ENCODE measurements around the gene HOXA3.

The HOXA3 gene

DNA sequence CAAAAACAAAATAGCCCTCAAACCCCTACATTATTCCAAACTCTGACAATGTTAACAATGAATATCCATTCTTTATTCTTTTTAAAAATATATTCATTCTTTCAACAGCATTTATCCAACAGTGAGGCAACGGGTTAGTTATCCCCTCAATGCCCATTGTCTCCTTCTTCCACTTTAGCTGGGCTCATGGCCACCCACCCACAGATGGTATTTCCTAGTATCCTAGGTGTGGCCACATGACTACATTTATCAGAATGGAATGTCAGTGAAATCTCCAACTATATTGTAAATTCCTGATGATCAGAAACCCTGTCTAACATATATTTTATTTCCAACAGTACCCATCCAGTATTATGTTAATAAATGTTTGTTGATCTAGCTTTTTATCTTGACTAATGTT, 70.2 kb downstream of the HOXA3 start:
- TF ChIP-seq, protein P1, sequence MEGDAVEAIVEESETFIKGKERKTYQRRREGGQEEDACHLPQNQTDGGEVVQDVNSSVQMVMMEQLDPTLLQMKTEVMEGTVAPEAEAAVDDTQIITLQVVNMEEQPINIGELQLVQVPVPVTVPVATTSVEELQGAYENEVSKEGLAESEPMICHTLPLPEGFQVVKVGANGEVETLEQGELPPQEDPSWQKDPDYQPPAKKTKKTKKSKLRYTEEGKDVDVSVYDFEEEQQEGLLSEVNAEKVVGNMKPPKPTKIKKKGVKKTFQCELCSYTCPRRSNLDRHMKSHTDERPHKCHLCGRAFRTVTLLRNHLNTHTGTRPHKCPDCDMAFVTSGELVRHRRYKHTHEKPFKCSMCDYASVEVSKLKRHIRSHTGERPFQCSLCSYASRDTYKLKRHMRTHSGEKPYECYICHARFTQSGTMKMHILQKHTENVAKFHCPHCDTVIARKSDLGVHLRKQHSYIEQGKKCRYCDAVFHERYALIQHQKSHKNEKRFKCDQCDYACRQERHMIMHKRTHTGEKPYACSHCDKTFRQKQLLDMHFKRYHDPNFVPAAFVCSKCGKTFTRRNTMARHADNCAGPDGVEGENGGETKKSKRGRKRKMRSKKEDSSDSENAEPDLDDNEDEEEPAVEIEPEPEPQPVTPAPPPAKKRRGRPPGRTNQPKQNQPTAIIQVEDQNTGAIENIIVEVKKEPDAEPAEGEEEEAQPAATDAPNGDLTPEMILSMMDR (IDR thresholded peaks at IDR 0.05; ENCODE audit: low read depth, low read length, missing control alignments): no peak
- no peak overlapping the region for H3K4me3 ChIP-seq (ENCODE audit: low read depth, low read length)
- no peak for DNase-seq (ENCODE audit: low read depth)
- in situ Hi-C loops (cut with HindIII; ENCODE audit: low sequenced_read_pairs): no loop called here

DNA sequence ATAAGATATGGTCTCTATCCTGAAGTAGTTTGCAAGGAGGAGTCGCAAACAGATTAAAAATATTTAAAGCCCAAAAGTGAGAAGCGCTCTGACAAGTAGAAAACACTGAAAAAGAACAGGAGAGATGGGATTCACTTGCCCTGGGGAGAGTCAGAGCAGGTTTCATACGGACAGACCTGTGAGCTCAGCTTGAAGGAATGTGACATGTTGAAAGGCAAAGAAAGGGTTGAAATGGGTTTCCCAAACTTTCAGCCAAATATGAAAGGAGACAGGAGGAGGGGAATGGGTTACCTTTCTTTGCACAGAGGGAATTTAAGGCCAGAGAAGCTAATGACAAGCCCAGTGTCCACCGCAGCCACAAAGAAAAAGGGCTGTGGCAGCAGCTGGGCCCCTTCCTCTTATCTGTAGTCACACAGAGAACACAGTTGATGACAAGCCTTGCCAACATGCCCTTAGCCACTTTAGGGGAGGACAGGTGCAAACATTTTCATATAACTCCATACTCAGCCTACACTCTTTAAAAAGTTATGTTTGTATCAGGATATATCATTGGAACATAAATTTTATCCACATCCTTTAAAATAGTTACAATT, 71.4 kb downstream of the HOXA3 start:
- TF ChIP-seq, protein P1 (IDR thresholded peaks at IDR 0.05; ENCODE audit: low read depth, low read length, missing control alignments): no peak
- H3K4me3 ChIP-seq (ENCODE audit: low read depth, low read length): no peak overlapping the region
- in situ Hi-C loops (cut with HindIII; ENCODE audit: low sequenced_read_pairs): no loop called here

DNA sequence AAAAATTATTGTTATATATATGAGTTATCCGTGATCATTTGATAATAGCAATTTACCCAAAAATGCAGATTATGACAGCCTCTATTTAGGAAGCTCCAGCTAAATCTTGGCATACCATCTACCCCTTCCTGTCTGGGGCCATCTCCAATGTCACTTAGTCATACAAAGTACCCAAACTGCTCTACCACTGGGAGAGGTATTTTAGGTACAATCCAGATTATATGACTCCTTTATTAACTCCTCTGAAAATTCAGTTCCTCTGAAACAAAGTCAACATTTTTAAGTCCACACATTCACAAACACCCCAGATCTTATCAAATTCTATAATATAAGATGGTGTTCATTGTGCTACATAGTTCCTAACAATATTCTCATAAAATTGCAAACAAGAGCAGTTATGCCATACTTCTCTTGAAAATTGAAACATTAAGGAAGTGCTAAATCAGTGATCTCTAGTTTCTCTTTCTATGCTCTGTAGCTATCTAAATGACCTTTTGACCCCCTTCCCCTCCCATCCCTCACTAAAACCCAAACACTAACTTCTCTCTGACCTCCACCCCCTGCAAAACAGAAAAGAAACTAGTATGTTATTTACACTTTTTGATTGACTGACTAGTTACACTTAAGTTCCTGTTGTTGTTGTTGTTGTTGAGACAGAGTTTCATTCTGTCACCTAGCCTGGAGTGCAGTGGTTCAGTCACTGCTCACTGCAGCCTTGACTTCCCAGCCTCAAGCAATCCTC, 73.0 kb downstream of the HOXA3 start:
- H3K4me3 ChIP-seq (ENCODE audit: low read depth, low read length): no peak overlapping the region
- TF ChIP-seq, protein P1 (IDR thresholded peaks at IDR 0.05; ENCODE audit: low read depth, low read length, missing control alignments): no peak
- no peak for DNase-seq (ENCODE audit: low read depth)
- in situ Hi-C loops (cut with HindIII; ENCODE audit: low sequenced_read_pairs): no loop called here

More for the DNA sequence above, 71.4 kb downstream of the HOXA3 start:
- no peak for DNase-seq (ENCODE audit: low read depth)

DNA sequence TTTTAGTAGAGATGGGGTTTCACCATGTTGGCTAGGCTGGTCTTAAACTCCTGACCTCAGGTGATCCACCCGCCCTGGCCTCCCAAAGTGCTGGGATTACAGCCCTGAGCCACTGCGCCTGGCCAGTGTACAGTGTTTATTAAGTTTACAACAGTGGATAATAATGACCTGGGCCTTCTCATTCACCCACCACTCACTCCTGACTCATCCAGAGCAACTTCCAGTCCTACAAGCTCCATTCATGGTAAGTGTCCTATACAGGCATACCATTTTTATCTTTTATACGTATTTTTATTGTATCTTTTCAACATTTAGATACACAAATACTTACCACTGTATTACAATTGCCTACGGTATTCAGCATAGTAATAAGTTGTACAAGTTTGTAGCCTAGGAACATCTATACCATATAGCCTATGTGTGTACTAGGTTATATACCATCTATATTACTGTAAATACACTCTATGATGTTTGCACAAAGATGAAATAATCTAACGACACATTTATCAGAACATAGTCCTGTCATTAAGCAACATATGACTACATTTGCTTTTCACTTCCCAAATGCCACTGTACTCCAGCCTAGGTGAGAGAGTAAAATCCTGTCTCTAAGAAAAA, 73.7 kb downstream of the HOXA3 start:
- TF ChIP-seq, protein P1 (IDR thresholded peaks at IDR 0.05; ENCODE audit: low read depth, low read length, missing control alignments): no peak
- no peak overlapping the region for H3K4me3 ChIP-seq (ENCODE audit: low read depth, low read length)
- no peak for DNase-seq (ENCODE audit: low read depth)
- in situ Hi-C loops (cut with HindIII; ENCODE audit: low sequenced_read_pairs): no loop called here

DNA sequence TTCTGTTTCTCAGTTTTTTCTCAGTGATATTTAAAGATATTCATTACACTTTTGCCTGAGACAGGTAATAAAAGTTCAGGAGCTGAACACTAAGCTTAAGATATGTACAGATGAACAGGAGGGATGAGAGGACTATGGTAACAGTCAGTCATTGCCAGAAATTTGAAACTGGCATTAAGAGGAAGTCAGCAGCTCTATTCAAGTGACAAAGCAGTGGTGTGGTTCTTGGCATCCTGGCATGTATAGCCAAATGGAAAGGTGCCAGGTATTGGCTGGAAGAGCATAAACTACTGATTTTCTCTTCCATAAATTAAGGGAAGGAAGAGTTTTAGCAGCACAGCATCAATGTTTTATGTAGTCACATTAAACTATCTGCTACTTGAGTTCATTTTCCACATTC, 79.3 kb downstream of the HOXA3 start:
- no peak overlapping the region for H3K4me3 ChIP-seq (ENCODE audit: low read depth, low read length)
- in situ Hi-C loops (cut with HindIII; ENCODE audit: low sequenced_read_pairs): no loop called here
- TF ChIP-seq, protein P1 (IDR thresholded peaks at IDR 0.05; ENCODE audit: low read depth, low read length, missing control alignments): no peak
- DNase-seq (ENCODE audit: low read depth): no peak

DNA sequence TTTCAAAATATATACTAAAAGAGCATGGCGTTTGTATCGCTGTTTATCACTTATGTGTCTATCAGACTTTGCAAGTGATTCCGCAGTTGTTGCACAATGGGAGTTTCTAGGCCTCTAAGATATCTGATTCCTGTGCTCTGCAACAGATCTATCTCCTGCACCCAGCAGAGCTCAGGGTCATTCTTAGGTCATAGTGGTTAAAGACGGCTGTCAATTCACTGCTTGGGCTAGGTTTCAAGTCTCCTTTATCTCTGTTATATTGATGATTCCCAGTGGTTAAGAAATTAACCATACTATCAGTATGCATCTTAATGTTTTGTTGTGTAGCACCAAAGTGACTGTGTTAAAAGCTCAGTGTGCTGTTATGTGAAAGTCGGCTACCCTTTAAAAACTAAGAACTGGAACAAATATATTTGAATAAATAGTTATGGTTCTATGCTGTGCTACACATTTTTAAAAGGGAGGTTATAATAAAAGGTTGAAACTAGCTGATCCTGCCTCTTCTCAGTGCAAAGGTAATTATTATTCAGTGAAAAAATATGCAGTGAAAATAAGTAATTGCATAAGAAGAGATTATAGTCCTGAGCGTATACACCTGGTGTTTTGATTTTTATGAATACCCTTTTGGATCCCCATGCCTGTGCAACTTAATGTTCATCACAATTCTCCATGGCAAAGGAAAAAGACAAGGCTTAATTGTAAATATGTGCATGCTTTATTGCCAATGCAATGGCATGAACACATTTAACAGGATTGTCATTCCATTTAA, 80.6 kb downstream of the HOXA3 start:
- DNase-seq (ENCODE audit: low read depth): no peak
- no peak overlapping the region for H3K4me3 ChIP-seq (ENCODE audit: low read depth, low read length)
- in situ Hi-C loops (cut with HindIII; ENCODE audit: low sequenced_read_pairs): no loop called here
- TF ChIP-seq, protein P1 (IDR thresholded peaks at IDR 0.05; ENCODE audit: low read depth, low read length, missing control alignments): no peak
